Adrenal gland (tissue), 12 donors: Measurements from ENCODE around the gene C9orf50. TPM values are rescaled to one million over a fixed set of nuclear protein-coding genes. Genes with fewer than 3 reads are reported as not detected.

Source experiments
- DNase-seq, 7 donors: peaks; one replicate each; pipeline ENCODE4 v3.0.0-alpha.2; 2019 to 2020
- H3K27ac ChIP-seq, 5 donors: fragments of 200-600 bp; sonication (generic) in 4 of 5; 1 replicate in 3 of 5; 2 replicates in 2 of 5; pipeline versions ENCODE4 v1.5.1 to v1.8.0; 2016 to 2020; ENCODE audit warnings: mild to moderate bottlenecking in 1 of 5
- H3K27me3 ChIP-seq: fragments of 200-600 bp; 2 replicates; pipeline ENCODE4 v1.8.0; 2021
- H3K36me3 ChIP-seq, 2 donors: fragments of 200-600 bp; replicated peaks in 1 of 2; 1 replicate in 1 of 2; 2 replicates in 1 of 2; pipeline versions ENCODE4 v1.5.1 to v1.8.0; 2018 to 2022
- H3K4me1 ChIP-seq, 2 donors: fragments of 200-600 bp; replicated peaks in 1 of 2; 1 replicate in 1 of 2; 2 replicates in 1 of 2; pipeline versions ENCODE4 v1.5.1 to v1.8.0; 2018 to 2021
- H3K4me3 ChIP-seq, 4 donors: fragments of 200-600 bp; sonication (generic) in 3 of 4; one replicate each; pipeline ENCODE4 v1.5.1; 2016 to 2018
- H3K9me3 ChIP-seq, 3 donors: fragments of 200-600 bp; sonication (generic) in 1 of 3; replicated peaks in 1 of 3; 1 replicate in 2 of 3; 2 replicates in 1 of 3; pipeline versions ENCODE4 v1.5.1 to v1.8.0; 2016 to 2021
- POLR2A ChIP-seq, 2 donors: fragments of 450-650 bp; IDR thresholded peaks; one replicate each; pipeline ENCODE4 v1.6.1; 2017; ENCODE audit warnings: antibody characterized with exemption in 2 of 2, mild to moderate bottlenecking in 2 of 2, moderate library complexity in 1 of 2
- WGBS, 4 donors: extraction: QIAGEN DNeasy Blood & Tissue Kit in 2 of 4; methylation state at CpG; one replicate each; pipeline versions ENCODE4 v1.1.5 to v1.1.7; 2013 to 2017; 5-methylcytosine and 5-hydroxymethylcytosine counted together
- intact Hi-C, 2 donors: fragments of 100-400 bp; cut with DNase I; formaldehyde crosslinking; loops; one replicate each; pipeline versions ENCODE4 v1.14.1 to v1.15.0; 2022 to 2023
- polyA plus RNA-seq, 3 donors: library from polyadenylated mRNA; stranded (reverse); fragments of 200-250 nt in 2 of 3; fragments of 350-450 nt in 1 of 3; fragmentation: Illumina TruSeq in 1 of 3; extraction: RNeasy Lipid Tissue Mini Kit (QIAGEN cat#74804) in 1 of 3; gene quantifications; one replicate each; pipeline ENCODE4 v1.2.3, GENCODE V29; 2013 to 2014
- total RNA-seq, 9 donors: library from RNA; depleted of rRNA in 4 of 9; stranded (reverse); fragments of >200 nt in 4 of 9; fragments of 120-200 nt in 1 of 9; fragmentation: NEBNext Ultra II Directional in 1 of 9; extraction: Animal tissue kit (Norgen Biotek cat#: 25700) in 1 of 9; gene quantifications; one replicate each; pipeline versions ENCODE4 v1.1.0 to v1.2.4, GENCODE V29; 2013 to 2023
- TF ChIP-seq, protein P1 (sequence below), 6 experiments: fragments of 450-650 bp in 4 of 6; fragments of 200-600 bp in 2 of 6; sonication (generic) in 1 of 6; IDR thresholded peaks; 1 replicate in 5 of 6; 2 replicates in 1 of 6; pipeline versions ENCODE4 v1.5.1 to v1.8.0; 2016 to 2021; ENCODE audit warnings: antibody characterized with exemption in 6 of 6, mild to moderate bottlenecking in 2 of 6, moderate library complexity in 1 of 6
- donor health status: healthy with polysubstance abuse.
- donor health status: Bipolar disorder and iron deficiency.
- donor health status: DM: yes; HTN: yes; CAD: no.
- donor health status: DM: no; HTN: no; CAD: no.
- donor health status: DM: no; HTN: no; CAD: no.
- donor health status: DM: yes; HTN: yes; CAD: no.

The C9orf50 gene
- total and polyA plus RNA-seq, 12 donors, result 0.11 to 0.74 (median 0.37) TPM; not detected in 7

DNA sequence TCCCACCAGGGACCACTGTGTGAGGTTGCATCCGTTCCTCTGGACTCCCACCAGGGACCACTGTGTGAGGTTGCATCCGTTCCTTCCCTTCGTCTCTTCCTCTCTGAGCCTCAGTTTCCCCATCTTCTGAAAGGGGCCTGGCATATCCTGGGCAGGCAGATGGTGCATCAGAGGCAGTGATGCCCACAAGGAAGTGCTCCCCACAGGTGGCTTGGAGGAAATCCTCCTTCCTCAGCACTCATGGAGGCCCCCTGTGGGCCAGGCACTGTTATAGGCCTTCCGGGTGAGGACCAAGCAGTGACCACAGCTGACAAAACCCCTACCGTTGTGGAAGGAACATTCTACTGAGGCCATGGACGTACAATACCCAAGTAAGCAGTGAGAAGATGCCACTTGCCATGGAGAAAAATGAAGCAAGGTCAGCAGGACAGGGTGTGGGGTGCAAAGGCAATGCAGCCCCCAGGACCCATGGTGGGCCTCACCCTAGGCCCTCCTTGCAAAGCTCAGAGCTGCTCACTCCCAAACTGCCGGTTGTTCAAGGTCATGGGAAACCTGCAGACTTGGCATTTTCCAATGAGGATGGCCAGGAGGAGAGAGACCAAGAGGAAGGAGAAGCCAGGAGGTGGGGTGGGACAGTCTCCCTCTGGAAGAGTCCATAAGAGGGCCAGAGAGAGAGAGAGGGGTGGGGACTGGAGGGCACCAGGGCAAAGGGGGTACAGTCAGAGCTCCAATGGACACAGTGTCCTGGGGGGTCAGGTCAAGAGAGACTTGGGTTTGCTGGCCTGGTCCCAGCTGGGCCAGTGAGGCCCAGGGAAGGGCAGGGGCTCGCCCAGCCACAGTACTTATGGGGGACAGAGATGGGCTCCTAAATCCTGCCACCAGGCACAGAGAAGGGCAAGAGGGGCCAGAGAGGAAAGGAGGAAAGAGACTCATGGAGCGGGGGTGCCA is 51.1 kb downstream of the C9orf50 start:
- Histone ChIP-seq H3K36me3 (no peaks in the 10 kb centered on the region), H3K9me3 (no peaks in the 10 kb centered on the region), H3K27me3 (no peaks in the 10 kb centered on the region), H3K27ac (peak overlapping the region; percentile 40 to 93 (median 88)), H3K4me1 (peaks cover 31 to 45% of the 10 kb centered on the region in 2 donors), H3K4me3 (no peak overlapping the region)
- 52 to 76% (median 61%) methylated on average over 5 to 9 of the region's 9 CpGs for WGBS, 4 donors
- TF ChIP-seq POLR2A (IDR thresholded peaks at IDR 0.05), result no peak
- TF ChIP-seq, protein P1, sequence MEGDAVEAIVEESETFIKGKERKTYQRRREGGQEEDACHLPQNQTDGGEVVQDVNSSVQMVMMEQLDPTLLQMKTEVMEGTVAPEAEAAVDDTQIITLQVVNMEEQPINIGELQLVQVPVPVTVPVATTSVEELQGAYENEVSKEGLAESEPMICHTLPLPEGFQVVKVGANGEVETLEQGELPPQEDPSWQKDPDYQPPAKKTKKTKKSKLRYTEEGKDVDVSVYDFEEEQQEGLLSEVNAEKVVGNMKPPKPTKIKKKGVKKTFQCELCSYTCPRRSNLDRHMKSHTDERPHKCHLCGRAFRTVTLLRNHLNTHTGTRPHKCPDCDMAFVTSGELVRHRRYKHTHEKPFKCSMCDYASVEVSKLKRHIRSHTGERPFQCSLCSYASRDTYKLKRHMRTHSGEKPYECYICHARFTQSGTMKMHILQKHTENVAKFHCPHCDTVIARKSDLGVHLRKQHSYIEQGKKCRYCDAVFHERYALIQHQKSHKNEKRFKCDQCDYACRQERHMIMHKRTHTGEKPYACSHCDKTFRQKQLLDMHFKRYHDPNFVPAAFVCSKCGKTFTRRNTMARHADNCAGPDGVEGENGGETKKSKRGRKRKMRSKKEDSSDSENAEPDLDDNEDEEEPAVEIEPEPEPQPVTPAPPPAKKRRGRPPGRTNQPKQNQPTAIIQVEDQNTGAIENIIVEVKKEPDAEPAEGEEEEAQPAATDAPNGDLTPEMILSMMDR (IDR thresholded peaks at IDR 0.05), result peak in 5 of 6 experiments; percentile 20 to 43 (median 39)
- intact Hi-C loops, result no loop called here
- peak in 4 of 7 donors; percentile 39 to 45 (median 42) for DNase-seq

DNA sequence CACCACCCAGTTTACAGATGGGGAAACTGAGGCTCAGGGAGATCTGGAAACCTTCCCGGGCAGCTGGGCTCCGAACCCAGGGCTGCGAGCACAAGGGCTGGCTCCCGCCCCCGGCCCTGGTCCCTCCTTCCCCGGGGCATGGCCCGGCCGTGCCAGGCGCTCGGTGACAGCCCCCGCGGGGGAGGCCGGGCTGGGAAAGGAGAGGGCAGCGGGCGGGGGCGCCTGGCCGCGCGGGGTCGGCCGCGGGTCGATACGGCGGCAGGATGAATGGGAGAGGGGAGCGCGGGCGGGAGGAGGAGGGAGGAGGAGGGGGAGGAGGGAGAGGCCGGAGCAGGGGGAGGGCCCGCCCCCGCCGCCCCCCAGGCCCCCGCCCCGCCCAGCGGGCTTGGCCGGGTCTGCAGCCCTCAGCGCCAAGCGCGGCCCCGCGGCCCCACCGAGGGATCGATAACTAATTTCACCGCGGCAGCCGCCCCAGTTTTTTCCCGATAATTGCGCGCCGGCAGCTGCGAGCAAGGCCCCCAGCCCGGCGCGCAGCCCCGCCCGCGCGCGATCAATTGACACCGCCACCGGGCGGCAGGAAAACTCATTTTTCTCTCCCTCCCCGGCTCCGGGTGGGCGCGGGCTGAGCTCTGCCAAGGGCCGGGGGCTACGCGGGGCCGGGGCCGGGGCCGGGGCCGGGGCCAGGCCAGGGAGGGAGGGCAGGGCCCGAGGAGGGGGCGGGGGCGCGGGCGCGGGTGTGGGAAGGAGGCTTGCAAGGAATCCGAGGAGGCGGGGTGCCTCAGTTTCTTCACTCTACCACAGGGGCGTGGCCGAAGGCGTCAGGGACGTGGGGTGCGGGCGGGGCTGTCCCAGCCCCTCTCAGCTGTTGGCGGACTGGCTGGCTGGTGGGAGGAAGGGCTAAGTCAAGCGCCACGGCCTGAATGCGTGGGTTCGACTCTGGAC is 52.1 kb downstream of the C9orf50 start:
- Histone ChIP-seq H3K9me3 (no peaks in the 10 kb centered on the region), H3K4me1 (peaks cover 31 to 45% of the 10 kb centered on the region in 2 donors), H3K36me3 (no peaks in the 10 kb centered on the region), H3K4me3 (peak overlapping the region in 2 of 4 donors; percentile 20 to 71), H3K27me3 (no peaks in the 10 kb centered on the region), H3K27ac (peak overlapping the region; percentile 37 to 93 (median 88))
- intact Hi-C loops, result no loop called here
- DNase-seq, result peak; percentile 49 to 71 (median 61)
- 6 to 20% (median 11%) methylated on average over 16 to 91 of the region's 92 CpGs for WGBS, 4 donors
- no peak for TF ChIP-seq POLR2A (IDR thresholded peaks at IDR 0.05)
- TF ChIP-seq, protein P1 (IDR thresholded peaks at IDR 0.05), result no peak

DNA sequence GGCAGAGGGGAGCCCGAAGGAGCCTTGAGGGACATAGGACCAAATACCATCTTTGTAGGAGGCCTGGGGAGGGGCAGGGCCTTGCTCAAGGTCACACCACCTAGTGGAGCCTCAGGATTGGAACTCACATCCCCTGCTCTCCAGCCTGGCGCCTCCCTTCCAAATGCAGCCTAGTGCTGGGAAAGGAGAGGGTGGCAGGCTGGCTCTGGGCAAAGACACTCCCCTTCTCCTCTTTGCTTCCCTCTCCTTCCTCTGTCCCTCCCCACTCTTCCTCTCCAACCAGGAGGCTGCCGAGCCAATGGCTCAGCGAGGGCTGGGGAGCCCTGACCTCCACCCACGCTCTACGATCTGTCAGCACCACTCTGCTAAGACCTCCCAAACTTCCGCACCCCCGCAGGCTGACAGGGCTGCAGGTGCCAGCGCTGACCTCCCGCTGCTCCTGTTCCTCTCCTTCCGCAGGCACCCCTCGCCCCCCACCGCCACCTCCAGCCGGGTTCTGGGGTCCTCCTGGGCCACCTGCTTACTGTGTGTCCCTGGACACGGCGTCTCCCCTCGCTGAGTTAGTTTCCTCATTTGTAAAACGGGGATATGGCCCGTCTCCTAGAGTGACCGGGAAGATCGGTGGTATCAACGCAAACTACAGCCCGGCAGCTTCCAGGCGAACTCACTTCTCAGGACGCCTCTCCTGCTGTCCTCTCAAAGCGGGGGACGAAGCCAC is 52.9 kb downstream of the C9orf50 start:
- peaks cover 31 to 45% of the 10 kb centered on the region in 2 donors for H3K4me1 ChIP-seq
- TF ChIP-seq, protein P1 (IDR thresholded peaks at IDR 0.05), result no peak
- TF ChIP-seq POLR2A (IDR thresholded peaks at IDR 0.05), result peak in 1 of 2 donors; percentile 29
- WGBS, 4 donors, result 1 to 12% (median 4%) methylated on average over 9 to 27 of the region's 27 CpGs
- DNase-seq, result peak in 6 of 7 donors; percentile 51 to 86 (median 62)
- no peaks in the 10 kb centered on the region for H3K9me3 ChIP-seq
- H3K27ac ChIP-seq, result peak overlapping the region; percentile 37 to 93 (median 88)
- no peaks in the 10 kb centered on the region for H3K36me3 ChIP-seq
- intact Hi-C loops, result no loop called here
- no peaks in the 10 kb centered on the region for H3K27me3 ChIP-seq
- H3K4me3 ChIP-seq, result peak overlapping the region in 2 of 4 donors; percentile 20 to 71
